GM19324 (cell line): ENCODE data around the gene VSTM4.

ENCODE experiments used
- ATAC-seq: cut with Tn5 transposase; IDR thresholded peaks from one replicate; pipeline ENCODE4 v1.9.1; 2021; ENCODE audit warnings: mild to moderate bottlenecking, moderate library complexity; ENCODE audit not compliant: unreplicated experiment, low FRiP score

VSTM4 gene

GRCh38 chr10:49143249-49143648 lies 27.9 kb upstream of the VSTM4 start:
- no peak for ATAC-seq

- ATAC-seq: peak; percentile 43
Measured at GRCh38 chr10:49141541-49142332, 26.4 kb upstream of the VSTM4 start.

GRCh38 chr10:49140304-49141177 lies 25.2 kb upstream of the VSTM4 start:
- ATAC-seq: no peak

GRCh38 chr10:49139846-49140195 lies 24.5 kb upstream of the VSTM4 start:
- ATAC-seq: no peak

- ATAC-seq: no peak
Measured at GRCh38 chr10:49139028-49139845, 23.9 kb upstream of the VSTM4 start.

GRCh38 chr10:49138361-49138891 lies 23.1 kb upstream of the VSTM4 start:
- no peak for ATAC-seq

- ATAC-seq: no peak
Measured at GRCh38 chr10:49136525-49136924, 21.2 kb upstream of the VSTM4 start.

GRCh38 chr10:49135575-49136313 lies 20.4 kb upstream of the VSTM4 start:
- no peak for ATAC-seq

GRCh38 chr10:49134327-49134726 lies 19.0 kb upstream of the VSTM4 start:
- ATAC-seq: no peak

- ATAC-seq: no peak
Measured at GRCh38 chr10:49133706-49134248, 18.5 kb upstream of the VSTM4 start, which contains the start of gene FAM170B. FAM170B (minus strand) TSS chr10:49134021; CDS start chr10:49133918, 103 bp downstream.

- no peak for ATAC-seq
Measured at GRCh38 chr10:49132362-49132737, 17.0 kb upstream of the VSTM4 start.

- ATAC-seq: no peak
Measured at GRCh38 chr10:49131507-49132361, 16.4 kb upstream of the VSTM4 start.

- no peak for ATAC-seq
Measured at GRCh38 chr10:49129376-49129775, 14.1 kb upstream of the VSTM4 start.

- no peak for ATAC-seq
Measured at GRCh38 chr10:49128854-49129253, 13.5 kb upstream of the VSTM4 start.

- ATAC-seq: no peak
Measured at GRCh38 chr10:49123981-49124950, 8.9 kb upstream of the VSTM4 start.

- ATAC-seq: no peak
Measured at GRCh38 chr10:49120911-49121310, 5.6 kb upstream of the VSTM4 start.

GRCh38 chr10:49119746-49120145 lies 4.4 kb upstream of the VSTM4 start:
- ATAC-seq: no peak
